GM23338 (cell line): ENCODE data around the gene SCGB1C2. TPM values are rescaled to one million over a fixed set of nuclear protein-coding genes. Genes with fewer than 3 reads are reported as not detected.
A peak's percentile ranks its signal among the peaks of the same experiment; 100 is the strongest.

ENCODE experiments used
- ATAC-seq: fragments of 200-7000 bp; cut with Tn5 transposase; 3 replicates; pipeline ENCODE4 v1.9.1; 2020
- DNase-seq: peaks from one replicate; pipeline ENCODE4 v3.0.0-alpha.2; 2015; ENCODE audit warnings: low spot score
- H2AFZ ChIP-seq: fragments of 200-600 bp; sonication (generic); 2 replicates; pipeline ENCODE4 v1.8.0; 2016; ENCODE audit warnings: antibody characterized with exemption, mild to moderate bottlenecking, moderate library complexity
- H3F3A ChIP-seq: fragments of 200-600 bp; sonication (generic); replicated peaks from 2 replicates; pipeline ENCODE4 v1.8.0; 2017; ENCODE audit warnings: antibody characterized with exemption, mixed run types, low read depth
- H3K27ac ChIP-seq: fragments of 200-600 bp; sonication (generic); 2 replicates; pipeline ENCODE4 v1.6.1; 2016; ENCODE audit warnings: low read depth
- H3K27me3 ChIP-seq: fragments of 200-600 bp; sonication (generic); 2 replicates; pipeline ENCODE4 v1.8.0; 2016; ENCODE audit warnings: mild to moderate bottlenecking, mixed run types, moderate library complexity; ENCODE audit not compliant: insufficient read depth
- H3K36me3 ChIP-seq: fragments of 200-600 bp; sonication (generic); 2 replicates; pipeline ENCODE4 v1.8.0; 2016; ENCODE audit warnings: mild to moderate bottlenecking; ENCODE audit not compliant: insufficient read depth
- H3K4me1 ChIP-seq: fragments of 200-600 bp; sonication (generic); 2 replicates; pipeline ENCODE4 v1.8.0; 2016; ENCODE audit warnings: mild to moderate bottlenecking, moderate library complexity; ENCODE audit not compliant: insufficient read depth
- H3K4me2 ChIP-seq: fragments of 200-600 bp; sonication (generic); 2 replicates; pipeline ENCODE4 v1.7.1; 2017; ENCODE audit warnings: mixed run types
- H3K4me3 ChIP-seq: fragments of 200-600 bp; sonication (generic); 2 replicates; pipeline ENCODE4 v1.6.1; 2016; ENCODE audit warnings: mixed run types
- H3K79me2 ChIP-seq: fragments of 200-600 bp; sonication (generic); replicated peaks from 2 replicates; pipeline ENCODE4 v1.8.0; 2017; ENCODE audit warnings: mild to moderate bottlenecking; ENCODE audit not compliant: insufficient read depth
- H3K9me2 ChIP-seq: fragments of 200-600 bp; sonication (generic); 2 replicates; pipeline ENCODE4 v1.8.0; 2017; ENCODE audit not compliant: insufficient read depth
- H4K20me1 ChIP-seq: fragments of 200-600 bp; sonication (generic); replicated peaks from 2 replicates; pipeline ENCODE4 v1.8.0; 2017; ENCODE audit warnings: mild to moderate bottlenecking; ENCODE audit not compliant: insufficient read depth
- H3K27ac Mint-ChIP-seq: 2 replicates; pipeline ENCODE4 v1.8.0; 2020; ENCODE audit warnings: inconsistent platforms, mild to moderate bottlenecking, moderate library complexity, mixed read lengths
- H3K27me3 Mint-ChIP-seq: 3 replicates; pipeline ENCODE4 v1.8.0; 2022; ENCODE audit warnings: low read depth, mild to moderate bottlenecking, moderate library complexity, mixed read lengths, inconsistent platforms; ENCODE audit not compliant: insufficient read depth, poor library complexity
- H3K36me3 Mint-ChIP-seq: 3 replicates; pipeline ENCODE4 v1.8.0; 2021; ENCODE audit warnings: low read depth, mild to moderate bottlenecking, inconsistent platforms, moderate library complexity, mixed read lengths
- H3K4me1 Mint-ChIP-seq: 3 replicates; pipeline ENCODE4 v1.8.0; 2020; ENCODE audit warnings: mild to moderate bottlenecking, inconsistent platforms, mixed read lengths
- H3K4me3 Mint-ChIP-seq: 3 replicates; pipeline ENCODE4 v1.8.0; 2021; ENCODE audit warnings: moderate library complexity, mild to moderate bottlenecking, inconsistent platforms, mixed read lengths
- H3K9me3 Mint-ChIP-seq: 3 replicates; pipeline ENCODE4 v1.8.0; 2020; ENCODE audit warnings: moderate library complexity, mild to moderate bottlenecking, inconsistent platforms, mixed read lengths
- CREB1 ChIP-seq: fragments of 250-450 bp; sonication (Bioruptor Pico); IDR thresholded peaks from 2 replicates; pipeline ENCODE4 v1.5.0; 2020; ENCODE audit warnings: low read depth, mild to moderate bottlenecking, moderate library complexity
- EZH2 ChIP-seq: fragments of 200-600 bp; sonication (generic); IDR thresholded peaks from one replicate; pipeline ENCODE4 v1.8.0; 2017; ENCODE audit warnings: antibody characterized with exemption, mild to moderate bottlenecking, low read depth; ENCODE audit not compliant: unreplicated experiment
- EZH2phosphoT487 ChIP-seq: fragments of 200-600 bp; sonication (generic); IDR thresholded peaks from one replicate; pipeline ENCODE4 v1.8.1; 2018; ENCODE audit warnings: antibody characterized with exemption; ENCODE audit not compliant: unreplicated experiment
- JUNB ChIP-seq: IDR thresholded peaks from one replicate; pipeline ENCODE4 v1.6.1; 2016; ENCODE audit warnings: antibody characterized with exemption; ENCODE audit not compliant: unreplicated experiment
- NANOG ChIP-seq: IDR thresholded peaks from 2 replicates; pipeline ENCODE4 v1.6.1; 2016; ENCODE audit warnings: antibody characterized with exemption, borderline replicate concordance
- POLR2AphosphoS5 ChIP-seq: IDR thresholded peaks from 2 replicates; pipeline ENCODE4 v1.6.1; 2016; ENCODE audit warnings: antibody characterized with exemption, low read depth
- STAT1 ChIP-seq: IDR thresholded peaks from one replicate; pipeline ENCODE4 v1.6.1; 2016; ENCODE audit warnings: antibody characterized with exemption; ENCODE audit not compliant: unreplicated experiment
- ZNF114 ChIP-seq: fragments of 250-450 bp; sonication (Bioruptor Pico); IDR thresholded peaks from 2 replicates; pipeline ENCODE4 v1.5.0; 2020; ENCODE audit warnings: mild to moderate bottlenecking, moderate library complexity
- ZNF331 ChIP-seq: fragments of 250-450 bp; sonication (Bioruptor Pico); IDR thresholded peaks from 2 replicates; pipeline ENCODE4 v1.5.0; 2020; ENCODE audit warnings: low read depth, mild to moderate bottlenecking, moderate library complexity
- polyA plus RNA-seq: library from polyadenylated mRNA; unstranded; fragments of >200 nt; fragmentation: Nextera tagmentation; extraction: Ambion mirVana; gene quantifications from 2 replicates; pipeline ENCODE4 v1.2.1, GENCODE V29; 2016
- total RNA-seq: library from RNA; depleted of rRNA; stranded (reverse); fragments of >200 nt; shearing (Covaris generic); gene quantifications from 2 replicates; pipeline ENCODE4 v1.2.3, GENCODE V29; 2014
- TF ChIP-seq, protein P1 (sequence below), 2 experiments: fragments of 200-600 bp in 1 of 2; sonication (generic) in 1 of 2; conservative IDR thresholded peaks; 2 replicates each; pipeline versions ENCODE4 v1.5.1 to v1.6.1; 2016 to 2017; ENCODE audit warnings: antibody characterized with exemption in 2 of 2, low read depth in 2 of 2, mild to moderate bottlenecking in 2 of 2, moderate library complexity in 1 of 2
- TF ChIP-seq, protein P2 (sequence below): fragments of 250-450 bp; sonication (Bioruptor Pico); IDR thresholded peaks from 2 replicates; pipeline ENCODE4 v1.5.0; 2020; ENCODE audit warnings: mild to moderate bottlenecking, moderate library complexity
- TF ChIP-seq, protein P3 (sequence below): IDR thresholded peaks from 2 replicates; pipeline ENCODE4 v1.6.1; 2016; ENCODE audit warnings: antibody characterized with exemption

SCGB1C2 gene
- total and polyA plus RNA-seq, 2 experiments from 2014 or later, result not detected

DNA sequence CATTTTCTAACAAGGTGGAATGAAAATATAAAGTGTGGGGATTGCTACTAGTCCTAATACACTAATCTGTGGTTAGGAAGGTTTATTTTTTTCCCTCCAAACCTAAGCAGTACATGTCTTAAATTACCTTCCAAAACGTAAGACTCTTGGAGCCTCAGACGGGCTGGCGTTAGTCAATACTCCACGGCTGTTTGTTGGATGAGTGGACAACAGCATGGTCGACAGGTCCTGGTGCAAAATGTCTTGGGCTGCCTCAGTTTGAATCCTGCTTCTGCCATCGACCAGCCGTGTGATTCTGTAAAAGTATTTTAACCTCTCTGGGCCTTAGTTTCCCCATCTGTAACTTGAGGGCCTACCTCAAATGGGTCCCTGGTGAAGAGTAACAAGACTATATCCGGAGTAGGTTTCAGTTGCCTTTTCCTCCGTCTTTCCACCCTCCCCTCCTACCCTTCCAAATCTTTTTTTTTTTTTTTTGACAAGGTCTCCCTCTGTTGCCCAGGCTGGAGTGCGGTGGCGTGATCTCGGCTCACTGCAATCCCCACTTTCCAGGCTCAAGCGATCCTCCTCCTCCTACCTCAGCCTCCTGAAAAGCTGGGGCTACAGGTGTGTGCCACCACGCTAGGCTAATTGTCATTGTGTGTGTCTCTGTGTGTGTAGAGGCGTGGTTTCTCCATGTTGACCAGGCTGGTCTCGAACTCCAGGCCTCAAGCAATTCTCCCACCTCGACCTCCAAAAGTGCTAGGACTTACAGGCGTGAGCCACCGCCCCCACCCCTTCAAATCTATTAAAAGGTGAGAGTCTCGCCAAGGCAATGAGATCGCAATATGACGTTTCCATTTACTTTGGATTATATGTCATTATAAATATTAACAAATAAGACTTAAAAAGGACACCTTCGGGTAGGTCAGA is 5.8 kb downstream of the SCGB1C2 start:
- H3K9me3 Mint-ChIP-seq, result peaks cover 8% of the 10 kb centered on the region

More for the DNA sequence above, 5.8 kb downstream of the SCGB1C2 start:
- Mint-ChIP-seq H3K27me3 (peaks cover 25% of the 10 kb centered on the region), H3K4me3 (no peak overlapping the region), H3K27ac (no peak overlapping the region), H3K4me1 (no peaks in the 10 kb centered on the region), H3K36me3 (peaks cover 6% of the 10 kb centered on the region; the same call in 1 of the 3 replicates)
- no peak for TF ChIP-seq ZNF331 (CRISPR knock-in tag)
- no peak for TF ChIP-seq NANOG
- TF ChIP-seq, protein P1, sequence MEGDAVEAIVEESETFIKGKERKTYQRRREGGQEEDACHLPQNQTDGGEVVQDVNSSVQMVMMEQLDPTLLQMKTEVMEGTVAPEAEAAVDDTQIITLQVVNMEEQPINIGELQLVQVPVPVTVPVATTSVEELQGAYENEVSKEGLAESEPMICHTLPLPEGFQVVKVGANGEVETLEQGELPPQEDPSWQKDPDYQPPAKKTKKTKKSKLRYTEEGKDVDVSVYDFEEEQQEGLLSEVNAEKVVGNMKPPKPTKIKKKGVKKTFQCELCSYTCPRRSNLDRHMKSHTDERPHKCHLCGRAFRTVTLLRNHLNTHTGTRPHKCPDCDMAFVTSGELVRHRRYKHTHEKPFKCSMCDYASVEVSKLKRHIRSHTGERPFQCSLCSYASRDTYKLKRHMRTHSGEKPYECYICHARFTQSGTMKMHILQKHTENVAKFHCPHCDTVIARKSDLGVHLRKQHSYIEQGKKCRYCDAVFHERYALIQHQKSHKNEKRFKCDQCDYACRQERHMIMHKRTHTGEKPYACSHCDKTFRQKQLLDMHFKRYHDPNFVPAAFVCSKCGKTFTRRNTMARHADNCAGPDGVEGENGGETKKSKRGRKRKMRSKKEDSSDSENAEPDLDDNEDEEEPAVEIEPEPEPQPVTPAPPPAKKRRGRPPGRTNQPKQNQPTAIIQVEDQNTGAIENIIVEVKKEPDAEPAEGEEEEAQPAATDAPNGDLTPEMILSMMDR (conservative IDR thresholded peaks at IDR 0.05; ENCODE audit: low read depth in 2 of 2), result no peak
- TF ChIP-seq POLR2AphosphoS5, result no peak
- no peak for TF ChIP-seq EZH2
- TF ChIP-seq ZNF114 (CRISPR knock-in tag), result no peak
- TF ChIP-seq, protein P2, sequence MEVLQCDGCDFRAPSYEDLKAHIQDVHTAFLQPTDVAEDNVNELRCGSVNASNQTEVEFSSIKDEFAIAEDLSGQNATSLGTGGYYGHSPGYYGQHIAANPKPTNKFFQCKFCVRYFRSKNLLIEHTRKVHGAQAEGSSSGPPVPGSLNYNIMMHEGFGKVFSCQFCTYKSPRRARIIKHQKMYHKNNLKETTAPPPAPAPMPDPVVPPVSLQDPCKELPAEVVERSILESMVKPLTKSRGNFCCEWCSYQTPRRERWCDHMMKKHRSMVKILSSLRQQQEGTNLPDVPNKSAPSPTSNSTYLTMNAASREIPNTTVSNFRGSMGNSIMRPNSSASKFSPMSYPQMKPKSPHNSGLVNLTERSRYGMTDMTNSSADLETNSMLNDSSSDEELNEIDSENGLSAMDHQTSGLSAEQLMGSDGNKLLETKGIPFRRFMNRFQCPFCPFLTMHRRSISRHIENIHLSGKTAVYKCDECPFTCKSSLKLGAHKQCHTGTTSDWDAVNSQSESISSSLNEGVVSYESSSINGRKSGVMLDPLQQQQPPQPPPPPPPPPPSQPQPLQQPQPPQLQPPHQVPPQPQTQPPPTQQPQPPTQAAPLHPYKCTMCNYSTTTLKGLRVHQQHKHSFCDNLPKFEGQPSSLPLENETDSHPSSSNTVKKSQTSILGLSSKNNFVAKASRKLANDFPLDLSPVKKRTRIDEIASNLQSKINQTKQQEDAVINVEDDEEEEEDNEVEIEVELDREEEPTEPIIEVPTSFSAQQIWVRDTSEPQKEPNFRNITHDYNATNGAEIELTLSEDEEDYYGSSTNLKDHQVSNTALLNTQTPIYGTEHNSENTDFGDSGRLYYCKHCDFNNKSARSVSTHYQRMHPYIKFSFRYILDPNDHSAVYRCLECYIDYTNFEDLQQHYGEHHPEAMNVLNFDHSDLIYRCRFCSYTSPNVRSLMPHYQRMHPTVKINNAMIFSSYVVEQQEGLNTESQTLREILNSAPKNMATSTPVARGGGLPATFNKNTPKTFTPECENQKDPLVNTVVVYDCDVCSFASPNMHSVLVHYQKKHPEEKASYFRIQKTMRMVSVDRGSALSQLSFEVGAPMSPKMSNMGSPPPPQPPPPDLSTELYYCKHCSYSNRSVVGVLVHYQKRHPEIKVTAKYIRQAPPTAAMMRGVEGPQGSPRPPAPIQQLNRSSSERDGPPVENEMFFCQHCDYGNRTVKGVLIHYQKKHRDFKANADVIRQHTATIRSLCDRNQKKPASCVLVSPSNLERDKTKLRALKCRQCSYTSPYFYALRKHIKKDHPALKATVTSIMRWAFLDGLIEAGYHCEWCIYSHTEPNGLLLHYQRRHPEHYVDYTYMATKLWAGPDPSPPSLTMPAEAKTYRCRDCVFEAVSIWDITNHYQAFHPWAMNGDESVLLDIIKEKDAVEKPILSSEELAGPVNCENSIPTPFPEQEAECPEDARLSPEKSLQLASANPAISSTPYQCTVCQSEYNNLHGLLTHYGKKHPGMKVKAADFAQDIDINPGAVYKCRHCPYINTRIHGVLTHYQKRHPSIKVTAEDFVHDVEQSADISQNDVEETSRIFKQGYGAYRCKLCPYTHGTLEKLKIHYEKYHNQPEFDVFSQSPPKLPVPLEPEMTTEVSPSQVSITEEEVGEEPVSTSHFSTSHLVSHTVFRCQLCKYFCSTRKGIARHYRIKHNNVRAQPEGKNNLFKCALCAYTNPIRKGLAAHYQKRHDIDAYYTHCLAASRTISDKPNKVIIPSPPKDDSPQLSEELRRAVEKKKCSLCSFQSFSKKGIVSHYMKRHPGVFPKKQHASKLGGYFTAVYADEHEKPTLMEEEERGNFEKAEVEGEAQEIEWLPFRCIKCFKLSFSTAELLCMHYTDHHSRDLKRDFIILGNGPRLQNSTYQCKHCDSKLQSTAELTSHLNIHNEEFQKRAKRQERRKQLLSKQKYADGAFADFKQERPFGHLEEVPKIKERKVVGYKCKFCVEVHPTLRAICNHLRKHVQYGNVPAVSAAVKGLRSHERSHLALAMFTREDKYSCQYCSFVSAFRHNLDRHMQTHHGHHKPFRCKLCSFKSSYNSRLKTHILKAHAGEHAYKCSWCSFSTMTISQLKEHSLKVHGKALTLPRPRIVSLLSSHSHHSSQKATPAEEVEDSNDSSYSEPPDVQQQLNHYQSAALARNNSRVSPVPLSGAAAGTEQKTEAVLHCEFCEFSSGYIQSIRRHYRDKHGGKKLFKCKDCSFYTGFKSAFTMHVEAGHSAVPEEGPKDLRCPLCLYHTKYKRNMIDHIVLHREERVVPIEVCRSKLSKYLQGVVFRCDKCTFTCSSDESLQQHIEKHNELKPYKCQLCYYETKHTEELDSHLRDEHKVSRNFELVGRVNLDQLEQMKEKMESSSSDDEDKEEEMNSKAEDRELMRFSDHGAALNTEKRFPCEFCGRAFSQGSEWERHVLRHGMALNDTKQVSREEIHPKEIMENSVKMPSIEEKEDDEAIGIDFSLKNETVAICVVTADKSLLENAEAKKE (CRISPR knock-in tag), result no peak
- TF ChIP-seq STAT1, result no peak
- TF ChIP-seq, protein P3, sequence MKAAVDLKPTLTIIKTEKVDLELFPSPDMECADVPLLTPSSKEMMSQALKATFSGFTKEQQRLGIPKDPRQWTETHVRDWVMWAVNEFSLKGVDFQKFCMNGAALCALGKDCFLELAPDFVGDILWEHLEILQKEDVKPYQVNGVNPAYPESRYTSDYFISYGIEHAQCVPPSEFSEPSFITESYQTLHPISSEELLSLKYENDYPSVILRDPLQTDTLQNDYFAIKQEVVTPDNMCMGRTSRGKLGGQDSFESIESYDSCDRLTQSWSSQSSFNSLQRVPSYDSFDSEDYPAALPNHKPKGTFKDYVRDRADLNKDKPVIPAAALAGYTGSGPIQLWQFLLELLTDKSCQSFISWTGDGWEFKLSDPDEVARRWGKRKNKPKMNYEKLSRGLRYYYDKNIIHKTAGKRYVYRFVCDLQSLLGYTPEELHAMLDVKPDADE, result no peak
- no peak for TF ChIP-seq EZH2phosphoT487
- TF ChIP-seq CREB1 (CRISPR knock-in tag), result no peak
- no peak for TF ChIP-seq JUNB
- DNase-seq (no peak), ATAC-seq (no peak)
- H4K20me1 ChIP-seq, result no peaks in the 10 kb centered on the region
- H3K4me3 ChIP-seq, result no peak overlapping the region
- H3K36me3 ChIP-seq, result no peaks in the 10 kb centered on the region
- H3K9me2 ChIP-seq, result no peaks in the 10 kb centered on the region
- H3K4me2 ChIP-seq, result peak overlapping the region; percentile 27; the same call in 1 of the 2 replicates
- no peaks in the 10 kb centered on the region for H3K79me2 ChIP-seq
- no peak overlapping the region for H2AFZ ChIP-seq
- no peaks in the 10 kb centered on the region for H3F3A ChIP-seq
- H3K4me1 ChIP-seq, result peaks cover 3% of the 10 kb centered on the region; the same call in 1 of the 2 replicates
- no peak overlapping the region for H3K27ac ChIP-seq
- no peaks in the 10 kb centered on the region; the same call in none of the 2 replicates for H3K27me3 ChIP-seq
